GM11168 (cell line): ENCODE data around the gene LLGL1.

ENCODE experiments used
- in situ Hi-C: fragments of 300-500 bp; cut with MboI; formaldehyde crosslinking; loops from one replicate; pipeline ENCODE4 v1.12.0; 2022; ENCODE audit warnings: low sequenced_read_pairs; ENCODE audit not compliant: unreplicated experiment

LLGL1 gene

GRCh38 chr17:18228176-18228682 is 2.8 kb downstream of the LLGL1 start:
- in situ Hi-C loops, result no loop called here

GRCh38 chr17:18229254-18229653 is 3.8 kb downstream of the LLGL1 start:
- in situ Hi-C loops, result no loop called here

GRCh38 chr17:18229771-18230170 is 4.3 kb downstream of the LLGL1 start:
- in situ Hi-C loops, result no loop called here

GRCh38 chr17:18230288-18231141 is 5.1 kb downstream of the LLGL1 start:
- in situ Hi-C loops, result no loop called here

GRCh38 chr17:18231164-18231563 is 5.7 kb downstream of the LLGL1 start:
- in situ Hi-C loops, result no loop called here

GRCh38 chr17:18233803-18234518 is 8.5 kb downstream of the LLGL1 start:
- in situ Hi-C loops, result no loop called here

- in situ Hi-C loops, result no loop called here
Measured at GRCh38 chr17:18234853-18235380, 9.5 kb downstream of the LLGL1 start.

- in situ Hi-C loops, result no loop called here
Measured at GRCh38 chr17:18235743-18236256, 10.4 kb downstream of the LLGL1 start.

- in situ Hi-C loops, result no loop called here
Measured at GRCh38 chr17:18236494-18236893, 11.1 kb downstream of the LLGL1 start.

- in situ Hi-C loops, result no loop called here
Measured at GRCh38 chr17:18237461-18237860, 12.0 kb downstream of the LLGL1 start.

- in situ Hi-C loops, result no loop called here
Measured at GRCh38 chr17:18238299-18238698, 12.9 kb downstream of the LLGL1 start.

- in situ Hi-C loops, result no loop called here
Measured at GRCh38 chr17:18240449-18240848, 15.0 kb downstream of the LLGL1 start.

GRCh38 chr17:18241229-18241871 is 15.9 kb downstream of the LLGL1 start:
- in situ Hi-C loops, result no loop called here

- in situ Hi-C loops, result no loop called here
Measured at GRCh38 chr17:18245038-18245776, 19.8 kb downstream of the LLGL1 start.

- in situ Hi-C loops, result no loop called here
Measured at GRCh38 chr17:18246109-18246725, 20.8 kb downstream of the LLGL1 start.

- in situ Hi-C loops, result no loop called here
Measured at GRCh38 chr17:18246880-18247612, 21.6 kb downstream of the LLGL1 start.

- in situ Hi-C loops, result no loop called here
Measured at GRCh38 chr17:18247613-18248001, 22.2 kb downstream of the LLGL1 start.

- in situ Hi-C loops, result no loop called here
Measured at GRCh38 chr17:18248300-18248731, 22.9 kb downstream of the LLGL1 start.

GRCh38 chr17:18248811-18249210 is 23.4 kb downstream of the LLGL1 start:
- in situ Hi-C loops, result no loop called here
